Activated CD4-positive, alpha-beta T cell treated with anti-CD3 and anti-CD28 coated beads, Interleukin-2, Interleukin-4, amounts not matched to agents 100 ng/mL and 50 ng/mL, durations not matched to agents 16 hours and 8 hours (primary cell): Measurements from ENCODE around the gene PEX19.
A peak's percentile ranks its signal among the peaks of the same experiment; 100 is the strongest.
"Not testable (repeated sequence)": the region's sequence is repeated elsewhere in the genome, so short reads cannot be mapped to it uniquely, and the experiment has no call there.

ENCODE experiments used
- DNase-seq: peaks from one replicate; pipeline ENCODE4 v3.0.0-alpha.2; 2020; ENCODE audit warnings: low spot score

PEX19 gene

GRCh38 chr1:160284782-160285344, at the start of gene PEX19:
TSS of gene PEX19 (minus strand) at chr1:160285133. CDS start at chr1:160285124, 9 bp downstream.
- peak; percentile 96 for DNase-seq

GRCh38 chr1:160332516-160332915, 47.6 kb upstream of the PEX19 start:
- DNase-seq = no peak

- DNase-seq = no peak
Observed at GRCh38 chr1:160330119-160330518, 45.2 kb upstream of the PEX19 start.

GRCh38 chr1:160328184-160328583, 43.3 kb upstream of the PEX19 start:
- DNase-seq = no peak

GRCh38 chr1:160326418-160326817, 41.5 kb upstream of the PEX19 start:
- no peak for DNase-seq

- no peak for DNase-seq
Observed at GRCh38 chr1:160325252-160325651, 40.3 kb upstream of the PEX19 start.

- no peak for DNase-seq
Observed at GRCh38 chr1:160322831-160323230, 37.9 kb upstream of the PEX19 start.

GRCh38 chr1:160315359-160315758, 30.4 kb upstream of the PEX19 start:
- no peak for DNase-seq

GRCh38 chr1:160309571-160309970, 24.6 kb upstream of the PEX19 start:
- DNase-seq = no peak

- DNase-seq = no peak
Observed at GRCh38 chr1:160309185-160309557, 24.2 kb upstream of the PEX19 start.

- no peak for DNase-seq
Observed at GRCh38 chr1:160308451-160309184, 23.7 kb upstream of the PEX19 start.

GRCh38 chr1:160307118-160307791, 22.3 kb upstream of the PEX19 start:
- no peak for DNase-seq

GRCh38 chr1:160300173-160300572, 15.2 kb upstream of the PEX19 start:
- no peak for DNase-seq

GRCh38 chr1:160296036-160296435, 11.1 kb upstream of the PEX19 start:
- no peak for DNase-seq

- no peak for DNase-seq
Observed at GRCh38 chr1:160293020-160293968, 8.4 kb upstream of the PEX19 start.

- DNase-seq = peak; percentile 74
Observed at GRCh38 chr1:160291248-160292220, 6.6 kb upstream of the PEX19 start.

- DNase-seq = not testable (repeated sequence)
Observed at GRCh38 chr1:160287769-160288168, 2.8 kb upstream of the PEX19 start.

GRCh38 chr1:160285506-160285905, 573 bp upstream of the PEX19 start:
- no peak for DNase-seq

GRCh38 chr1:160284220-160284781, 632 bp downstream of the PEX19 start:
- DNase-seq = peak; percentile 19

GRCh38 chr1:160282807-160283206, 2.1 kb downstream of the PEX19 start:
- DNase-seq = no peak

GRCh38 chr1:160277987-160278386, 6.9 kb downstream of the PEX19 start:
- no peak for DNase-seq
